GM18870 (cell line): ENCODE results near the gene ANKRD13C.
A peak's percentile ranks its signal among the peaks of the same experiment; 100 is the strongest.
"Not testable (repeated sequence)": the region's sequence is repeated elsewhere in the genome, so short reads cannot be mapped to it uniquely, and the experiment has no call there.

Experiments
- ATAC-seq: cut with Tn5 transposase; IDR thresholded peaks from one replicate; pipeline ENCODE4 v1.9.1; 2021; ENCODE audit warnings: moderate library complexity; ENCODE audit not compliant: unreplicated experiment

Gene ANKRD13C

GRCh38 chr1:70354332-70355110 lies at the start of gene ANKRD13C:
ANKRD13C (minus strand) TSS chr1:70354722; CDS start chr1:70354408, 314 bp downstream.
- ATAC-seq: peak; percentile 81

GRCh38 chr1:70403759-70404158 lies 49.2 kb upstream of the ANKRD13C start:
- ATAC-seq: no peak

GRCh38 chr1:70401974-70402373 lies 47.5 kb upstream of the ANKRD13C start:
- ATAC-seq: no peak

- ATAC-seq: no peak
Measured at GRCh38 chr1:70400335-70400734, 45.8 kb upstream of the ANKRD13C start.

GRCh38 chr1:70397013-70397412 lies 42.5 kb upstream of the ANKRD13C start:
- ATAC-seq: no peak

- ATAC-seq: no peak
Measured at GRCh38 chr1:70396607-70397006, 42.1 kb upstream of the ANKRD13C start.

GRCh38 chr1:70392626-70393025 lies 38.1 kb upstream of the ANKRD13C start:
- no peak for ATAC-seq

- no peak for ATAC-seq
Measured at GRCh38 chr1:70387507-70387906, 33.0 kb upstream of the ANKRD13C start.

GRCh38 chr1:70386121-70386520 lies 31.6 kb upstream of the ANKRD13C start:
- no peak for ATAC-seq

GRCh38 chr1:70385477-70385876 lies 31.0 kb upstream of the ANKRD13C start:
- ATAC-seq: no peak

- ATAC-seq: no peak
Measured at GRCh38 chr1:70384542-70384941, 30.0 kb upstream of the ANKRD13C start.

- ATAC-seq: no peak
Measured at GRCh38 chr1:70383483-70383882, 29.0 kb upstream of the ANKRD13C start.

- peak; percentile 78 for ATAC-seq
Measured at GRCh38 chr1:70382682-70383081, 28.2 kb upstream of the ANKRD13C start.

GRCh38 chr1:70376196-70376595 lies 21.7 kb upstream of the ANKRD13C start:
- ATAC-seq: no peak

GRCh38 chr1:70373580-70373979 lies 19.1 kb upstream of the ANKRD13C start:
- not testable (repeated sequence) for ATAC-seq

- no peak for ATAC-seq
Measured at GRCh38 chr1:70372426-70372825, 17.9 kb upstream of the ANKRD13C start.

GRCh38 chr1:70371586-70371985 lies 17.1 kb upstream of the ANKRD13C start:
- ATAC-seq: not testable (repeated sequence)

- not testable (repeated sequence) for ATAC-seq
Measured at GRCh38 chr1:70367397-70367796, 12.9 kb upstream of the ANKRD13C start.

- not testable (repeated sequence) for ATAC-seq
Measured at GRCh38 chr1:70366997-70367396, 12.5 kb upstream of the ANKRD13C start.

- ATAC-seq: not testable (repeated sequence)
Measured at GRCh38 chr1:70366425-70366952, 12.0 kb upstream of the ANKRD13C start.

- ATAC-seq: no peak
Measured at GRCh38 chr1:70364439-70364838, 9.9 kb upstream of the ANKRD13C start.

GRCh38 chr1:70361727-70362398 lies 7.3 kb upstream of the ANKRD13C start:
- ATAC-seq: no peak
